ENCODE results near the gene TNFRSF9.

Gene TNFRSF9

DNA sequence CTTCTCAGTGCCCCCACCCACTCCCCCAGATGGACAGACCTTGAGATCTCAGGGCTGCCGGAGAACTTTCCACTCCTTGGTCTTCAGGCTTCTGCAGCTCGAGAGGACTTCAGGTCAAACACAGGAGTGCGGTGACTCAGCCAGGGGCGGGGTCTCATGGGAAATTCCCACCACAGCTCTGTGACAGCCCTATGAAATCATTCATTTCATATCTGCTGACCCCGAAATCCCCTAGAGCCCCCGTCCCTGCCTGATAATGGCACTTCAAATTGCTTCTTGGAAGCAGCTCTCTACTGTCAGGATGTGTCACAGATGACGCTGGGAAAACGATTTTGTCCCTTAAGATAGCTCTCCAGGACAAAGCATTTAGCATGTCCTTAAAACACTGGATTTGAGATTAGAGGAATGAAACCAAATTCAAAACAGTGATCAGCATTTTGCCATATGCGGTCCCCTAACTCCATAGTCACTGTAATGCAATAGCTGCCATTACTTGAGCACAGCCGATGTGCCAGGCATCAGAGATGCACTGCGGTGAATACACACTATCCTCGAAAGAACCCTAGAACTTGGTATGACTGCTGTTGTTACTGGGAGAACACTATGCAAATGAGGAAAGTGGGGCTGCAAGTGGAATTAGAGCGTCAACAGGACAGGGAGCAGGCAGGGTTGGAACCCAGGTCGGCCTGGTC is at the start of gene TNFRSF9:
Gene TNFRSF9 (minus strand): TSS at position 95 of the 692 bp plus-strand sequence. CDS start 845 bp downstream, outside the sequence.
- peaks cover 73% of the 10 kb centered on the region for H3K4me1 Mint-ChIP-seq
- no peaks in the 10 kb centered on the region for H3K9me3 Mint-ChIP-seq
- no peaks in the 10 kb centered on the region for H3K27me3 Mint-ChIP-seq
- peak within 1 kb of the TSS; percentile 87 to 92 for H3K27ac Mint-ChIP-seq
- H3K4me3 Mint-ChIP-seq: peak within 1 kb of the TSS; percentile 82 to 86
- ATAC-seq (peak; percentile 94), DNase-seq (peak; percentile 64 to 79)

DNA sequence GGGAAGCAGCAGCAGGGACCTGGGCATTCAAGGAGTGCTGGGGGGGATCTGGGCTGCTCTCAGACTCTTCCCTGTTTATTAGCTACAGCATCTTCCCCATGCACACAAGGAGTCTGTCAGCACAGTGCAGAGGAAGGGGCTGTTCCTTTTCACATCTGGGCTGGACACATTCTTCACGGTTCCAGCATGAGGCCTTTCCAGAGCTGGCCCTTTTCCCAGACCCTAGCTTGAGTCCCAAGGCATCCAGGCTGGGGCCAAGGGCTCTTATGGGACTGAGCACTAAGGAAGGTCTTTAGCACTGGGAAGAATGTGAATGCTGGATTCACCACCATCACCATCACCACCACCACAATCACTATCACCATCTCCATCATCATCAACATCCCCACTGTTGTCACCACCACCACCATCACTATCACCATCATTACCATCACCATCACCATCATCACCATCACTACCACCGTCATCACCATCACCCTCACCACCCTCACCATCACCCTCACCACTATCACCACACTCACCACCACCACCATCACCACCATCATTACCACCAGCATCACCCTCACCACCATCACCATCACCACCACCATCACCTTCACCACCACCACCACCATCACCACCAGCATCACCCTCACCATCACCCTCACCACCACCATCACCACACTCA is 49.3 kb upstream of the TNFRSF9 start:
- Mint-ChIP-seq H3K4me3 (no peak overlapping the region), H3K27ac (peak overlapping the region in 1 of 2 donors; percentile 86), H3K9me3 (peaks cover 0 to 5% of the 10 kb centered on the region in 2 donors), H3K4me1 (peaks cover 17% of the 10 kb centered on the region), H3K27me3 (no peaks in the 10 kb centered on the region)
- ATAC-seq: peak; percentile 53
- DNase-seq: no peak

DNA sequence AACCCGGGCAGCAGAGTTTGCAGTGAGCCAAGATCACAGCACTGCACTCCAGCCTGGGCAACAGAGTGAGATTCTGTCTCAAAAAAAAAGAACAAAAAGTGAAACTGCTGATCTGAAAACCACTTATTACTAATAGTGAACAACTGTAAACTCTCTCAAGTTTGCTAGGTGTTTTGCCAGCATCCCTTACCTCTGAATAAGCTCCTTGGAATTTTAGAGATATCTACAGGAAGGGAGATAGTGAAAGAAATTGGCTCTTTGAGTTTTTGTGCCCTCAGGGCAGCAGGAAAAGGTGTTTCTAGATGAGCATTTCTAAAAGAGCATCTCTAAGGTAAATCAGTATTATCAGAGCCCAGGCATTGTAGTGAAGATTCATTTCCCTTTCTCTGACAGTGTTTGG is 47.9 kb upstream of the TNFRSF9 start:
- peaks cover 0 to 5% of the 10 kb centered on the region in 2 donors for H3K9me3 Mint-ChIP-seq
- no peaks in the 10 kb centered on the region for H3K27me3 Mint-ChIP-seq
- peaks cover 9% of the 10 kb centered on the region for H3K4me1 Mint-ChIP-seq
- ATAC-seq (no peak), DNase-seq (no peak)
- no peak overlapping the region for H3K27ac Mint-ChIP-seq
- no peak overlapping the region for H3K4me3 Mint-ChIP-seq

DNA sequence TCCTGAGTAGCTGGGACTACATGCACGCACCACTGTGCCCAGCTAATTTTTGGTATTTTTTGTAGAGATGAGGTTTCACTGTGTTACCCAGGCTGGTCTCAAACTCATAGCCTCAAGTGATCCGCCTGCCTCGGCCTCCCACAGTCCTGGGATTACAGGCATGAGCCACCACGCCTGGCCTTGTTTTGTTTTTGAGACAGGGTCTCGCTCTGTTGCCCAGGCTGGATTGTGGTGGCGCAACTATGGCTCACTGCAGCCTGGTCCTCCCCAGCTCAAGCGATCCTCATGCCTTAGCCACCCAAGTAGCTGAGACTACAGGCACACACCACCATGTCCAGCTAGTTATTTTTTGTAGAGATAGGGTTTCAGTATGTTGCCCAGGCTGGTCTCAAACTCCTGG is 46.9 kb upstream of the TNFRSF9 start:
- Mint-ChIP-seq H3K9me3 (peaks cover 0 to 5% of the 10 kb centered on the region in 2 donors), H3K27me3 (no peaks in the 10 kb centered on the region), H3K4me3 (no peak overlapping the region), H3K27ac (no peak overlapping the region), H3K4me1 (peaks cover 8% of the 10 kb centered on the region)
- DNase-seq: no peak
- ATAC-seq: no peak

DNA sequence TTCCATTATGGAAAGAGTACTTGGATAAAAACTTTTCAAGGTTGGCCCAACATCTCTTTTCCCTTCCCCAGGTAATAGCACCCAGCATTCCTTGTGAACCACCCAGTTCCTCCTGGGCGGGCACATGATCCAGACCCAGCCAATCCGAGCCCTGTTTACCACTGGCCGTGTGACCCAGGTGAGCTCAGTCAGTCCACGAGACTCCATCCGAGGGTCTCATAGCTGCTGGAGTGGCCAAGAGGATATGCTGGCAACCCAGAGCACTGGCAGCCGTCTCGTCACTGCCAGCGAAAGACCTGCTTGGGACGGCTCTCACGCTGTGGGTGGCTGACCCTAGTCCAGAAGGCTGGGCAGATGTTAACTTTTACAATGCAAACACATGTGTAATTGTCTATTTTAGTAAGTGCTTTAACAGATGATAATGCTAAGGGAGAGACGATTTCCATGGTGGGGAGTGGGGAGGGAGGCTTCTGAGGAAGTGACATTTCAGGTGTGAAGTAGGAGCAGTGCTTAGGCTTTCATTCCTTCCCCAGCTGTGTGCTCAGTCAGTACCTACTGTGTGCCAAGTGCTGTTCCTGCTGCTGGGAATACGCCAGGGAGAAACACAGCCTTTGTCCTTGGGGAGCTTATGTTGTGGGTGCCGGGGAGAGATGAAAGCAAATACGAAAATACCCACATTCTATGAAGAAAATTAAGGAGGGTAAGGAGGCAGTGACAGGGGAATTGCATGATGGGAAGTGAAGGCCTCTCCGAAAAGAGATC is 45.4 kb upstream of the TNFRSF9 start:
- no peak overlapping the region for H3K4me3 Mint-ChIP-seq
- peaks cover 0 to 5% of the 10 kb centered on the region in 2 donors for H3K9me3 Mint-ChIP-seq
- no peak overlapping the region for H3K27ac Mint-ChIP-seq
- no peaks in the 10 kb centered on the region for H3K27me3 Mint-ChIP-seq
- no peak for DNase-seq
- no peak for ATAC-seq
- peaks cover 10% of the 10 kb centered on the region for H3K4me1 Mint-ChIP-seq

DNA sequence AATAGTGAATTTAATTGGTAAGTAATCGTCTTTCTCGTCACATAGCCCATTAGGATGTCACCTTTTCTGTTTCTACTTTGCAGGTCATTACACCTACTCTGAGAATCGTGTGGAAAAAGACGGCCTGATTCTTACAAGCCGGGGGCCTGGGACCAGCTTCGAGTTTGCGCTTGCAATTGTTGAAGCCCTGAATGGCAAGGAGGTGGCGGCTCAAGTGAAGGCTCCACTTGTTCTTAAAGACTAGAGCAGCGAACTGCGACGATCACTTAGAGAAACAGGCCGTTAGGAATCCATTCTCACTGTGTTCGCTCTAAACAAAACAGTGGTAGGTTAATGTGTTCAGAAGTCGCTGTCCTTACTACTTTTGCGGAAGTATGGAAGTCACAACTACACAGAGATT is 44.2 kb upstream of the TNFRSF9 start:
- peaks cover 21% of the 10 kb centered on the region for H3K4me1 Mint-ChIP-seq
- DNase-seq (no peak), ATAC-seq (no peak)
- no peaks in the 10 kb centered on the region for H3K27me3 Mint-ChIP-seq
- no peak overlapping the region for H3K27ac Mint-ChIP-seq
- H3K9me3 Mint-ChIP-seq: no peaks in the 10 kb centered on the region
- H3K4me3 Mint-ChIP-seq: no peak overlapping the region

DNA sequence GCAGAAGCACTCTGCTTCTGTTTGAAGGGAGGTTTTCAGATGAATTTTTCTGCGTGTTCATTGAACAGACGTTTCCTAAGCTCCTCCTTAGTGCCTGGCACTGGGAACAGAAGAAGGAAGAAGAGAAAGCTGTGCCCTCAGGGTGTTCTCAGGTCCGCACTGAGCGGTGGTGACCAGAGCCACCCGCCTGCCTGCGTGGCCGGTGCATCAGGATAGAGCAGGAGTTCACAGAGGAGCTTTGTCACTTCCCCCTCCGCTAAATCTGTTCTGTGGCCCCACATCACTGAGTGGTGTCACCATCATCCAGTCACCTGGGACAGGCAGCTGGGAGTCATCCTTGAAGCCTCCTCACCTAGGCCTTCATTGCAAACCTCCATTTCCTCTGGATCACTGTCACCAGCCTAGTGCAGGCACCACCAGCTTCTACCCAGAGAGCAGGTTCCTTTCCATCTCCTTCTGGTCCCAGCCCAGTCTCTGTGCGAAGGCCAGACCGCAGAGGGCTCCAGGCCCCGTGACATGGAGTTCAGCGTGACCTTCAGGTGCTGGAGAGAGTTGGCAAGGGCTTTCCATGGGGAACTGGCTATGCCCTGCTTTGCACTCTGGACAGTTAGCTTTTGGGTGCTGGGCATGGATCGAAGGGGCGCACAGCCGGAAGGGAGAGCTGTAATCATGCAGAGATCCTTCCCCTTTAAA is 42.6 kb upstream of the TNFRSF9 start:
- no peak for DNase-seq
- Mint-ChIP-seq H3K4me1 (peaks cover 23% of the 10 kb centered on the region), H3K9me3 (no peaks in the 10 kb centered on the region), H3K27me3 (no peaks in the 10 kb centered on the region), H3K4me3 (no peak overlapping the region), H3K27ac (no peak overlapping the region)
- no peak for ATAC-seq

DNA sequence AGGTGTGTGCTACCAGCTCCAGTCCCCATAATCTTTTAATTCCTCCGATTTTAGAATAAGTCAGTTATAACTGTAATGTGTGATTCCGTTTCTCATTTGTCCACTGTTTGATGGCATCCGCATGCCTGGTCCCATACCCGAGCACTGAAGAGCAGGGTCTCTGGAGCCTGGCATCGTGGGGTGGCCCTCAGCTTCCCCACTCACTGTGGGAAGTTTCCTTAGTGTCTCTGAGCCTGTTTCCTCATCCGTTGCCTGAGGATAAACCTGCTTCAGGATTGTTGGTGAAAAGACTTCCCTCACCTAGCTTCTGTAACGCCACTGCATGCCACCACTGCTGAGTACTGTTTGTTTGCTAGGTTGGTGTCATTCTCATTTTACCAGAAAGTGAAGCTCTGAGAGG is 40.3 kb upstream of the TNFRSF9 start:
- Mint-ChIP-seq H3K27ac (no peak overlapping the region), H3K27me3 (no peaks in the 10 kb centered on the region), H3K9me3 (no peaks in the 10 kb centered on the region), H3K4me1 (peaks cover 15% of the 10 kb centered on the region), H3K4me3 (no peak overlapping the region)
- ATAC-seq (no peak), DNase-seq (no peak)

DNA sequence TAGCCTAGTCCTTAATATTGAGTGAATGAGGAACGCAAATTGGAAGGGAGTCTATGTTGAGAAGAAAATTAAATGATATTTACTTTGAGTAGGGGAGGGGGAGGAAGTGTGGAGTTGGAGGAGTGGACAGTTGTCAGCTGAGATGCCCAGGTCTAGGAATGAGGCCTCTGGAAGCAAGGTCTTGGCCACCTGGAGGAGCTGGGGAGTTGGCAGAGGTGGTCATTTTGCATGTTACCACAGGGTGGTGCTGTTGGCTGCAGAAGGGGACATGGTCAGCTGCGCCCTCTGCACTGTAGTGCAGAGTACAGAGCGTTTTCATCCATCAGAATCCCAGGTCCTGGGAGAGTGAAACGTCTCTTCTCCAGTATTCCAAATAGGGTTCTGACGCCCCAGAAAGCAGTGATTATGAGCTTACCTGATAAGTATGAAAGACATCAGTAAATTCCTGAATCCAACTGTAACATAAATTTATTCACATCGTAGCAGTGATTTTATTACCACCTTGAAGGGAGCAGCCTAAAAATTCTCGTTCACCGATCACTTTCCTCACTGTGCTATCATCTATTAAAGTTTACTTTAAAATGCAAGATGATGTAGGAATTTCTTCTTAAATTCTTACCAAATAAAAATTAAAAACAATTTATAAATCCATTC is 34.7 kb upstream of the TNFRSF9 start:
- Mint-ChIP-seq H3K4me1 (peaks cover 16% of the 10 kb centered on the region), H3K4me3 (no peak overlapping the region), H3K27me3 (no peaks in the 10 kb centered on the region), H3K9me3 (no peaks in the 10 kb centered on the region), H3K27ac (peak overlapping the region in 1 of 2 donors; percentile 51)
- DNase-seq (peak; percentile 35 to 47), ATAC-seq (peak; percentile 74)

DNA sequence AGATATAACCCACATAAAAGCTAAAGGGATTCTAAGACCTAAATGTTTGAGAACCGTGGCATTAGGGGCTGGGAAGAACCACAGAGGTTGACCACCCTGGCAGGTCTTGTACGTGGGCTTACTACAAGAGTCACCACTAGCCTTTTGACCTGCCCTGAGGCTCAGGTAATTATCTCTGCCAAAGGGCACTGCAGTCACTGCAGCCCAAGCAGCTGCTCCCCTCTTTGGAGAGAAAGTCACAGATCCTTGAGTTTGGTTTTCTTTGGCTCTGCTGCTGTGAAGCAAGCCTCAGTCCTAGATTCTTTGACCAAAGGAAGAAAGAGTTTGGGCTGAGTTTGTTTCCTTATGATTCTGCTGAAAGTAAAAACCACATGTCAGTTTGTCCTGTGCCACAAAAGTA is 32.4 kb upstream of the TNFRSF9 start:
- no peak for DNase-seq
- Mint-ChIP-seq H3K9me3 (no peaks in the 10 kb centered on the region), H3K27me3 (no peaks in the 10 kb centered on the region), H3K4me1 (peaks cover 19% of the 10 kb centered on the region), H3K27ac (no peak overlapping the region), H3K4me3 (no peak overlapping the region)
- no peak for ATAC-seq

DNA sequence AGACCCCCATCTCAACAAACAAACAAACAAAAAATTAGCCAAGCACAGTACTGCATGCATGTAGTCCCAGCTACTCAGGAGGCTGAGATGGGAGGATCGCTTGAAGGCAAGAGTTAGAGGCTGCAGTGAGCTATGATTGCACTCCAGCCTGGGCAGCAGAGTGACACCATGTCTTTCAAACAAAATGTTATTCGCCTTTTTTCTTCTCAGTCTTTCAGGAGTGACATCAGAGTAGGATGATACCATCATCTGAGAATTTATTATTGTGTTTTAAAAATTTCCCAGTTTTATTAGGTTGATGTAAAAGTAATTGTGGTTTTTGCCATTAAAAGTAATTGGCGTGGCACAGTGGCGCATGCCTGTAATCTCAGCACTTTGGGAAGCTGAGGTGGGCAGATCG is 31.6 kb upstream of the TNFRSF9 start:
- Mint-ChIP-seq H3K4me3 (no peak overlapping the region), H3K27me3 (no peaks in the 10 kb centered on the region), H3K27ac (no peak overlapping the region)

DNA sequence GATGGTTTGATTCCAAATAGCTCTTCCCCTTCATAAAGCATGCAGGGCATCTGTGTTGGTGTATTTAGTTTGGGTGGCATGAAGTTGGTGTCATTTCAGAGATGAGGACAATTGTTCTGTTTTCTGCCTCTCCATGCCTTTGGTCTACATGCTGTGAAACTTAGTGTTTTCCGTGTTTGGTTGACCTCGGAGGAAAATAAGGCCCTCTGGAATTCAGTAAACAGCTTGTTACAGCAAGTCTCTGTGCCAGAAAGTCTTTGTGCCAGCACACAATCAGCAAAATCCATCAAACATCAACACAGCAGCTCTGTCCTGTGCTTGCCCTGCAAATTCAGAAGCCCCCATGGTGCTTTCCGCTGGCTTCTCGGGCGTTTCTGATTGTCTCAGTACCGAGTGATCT is 30.4 kb upstream of the TNFRSF9 start:
- no peak for ATAC-seq
- Mint-ChIP-seq H3K4me1 (peaks cover 36% of the 10 kb centered on the region), H3K9me3 (no peaks in the 10 kb centered on the region), H3K27ac (no peak overlapping the region), H3K4me3 (no peak overlapping the region), H3K27me3 (no peaks in the 10 kb centered on the region)
- no peak for DNase-seq

More for the DNA sequence above, 31.6 kb upstream of the TNFRSF9 start:
- no peaks in the 10 kb centered on the region for H3K9me3 Mint-ChIP-seq
- no peak for ATAC-seq
- DNase-seq: no peak
- peaks cover 23% of the 10 kb centered on the region for H3K4me1 Mint-ChIP-seq

DNA sequence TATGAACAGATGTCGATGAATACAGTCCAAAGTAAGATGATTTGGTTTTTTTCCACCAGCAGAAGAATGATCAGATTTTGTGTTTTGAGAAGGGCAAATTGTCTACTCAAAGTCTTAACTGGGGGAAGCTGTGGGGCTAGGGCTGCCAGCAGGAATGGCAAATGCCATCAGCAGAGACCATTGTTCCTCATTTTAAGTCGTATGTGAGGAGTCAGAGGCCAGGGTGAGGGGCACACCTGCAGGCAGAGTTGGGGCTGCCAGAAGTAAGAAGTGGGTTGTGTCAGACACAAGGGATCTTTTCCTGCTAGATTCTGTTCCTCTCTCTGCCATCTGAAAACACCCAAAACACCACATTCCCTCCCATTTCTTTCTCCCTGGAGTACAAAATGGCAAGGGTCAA is 29.6 kb upstream of the TNFRSF9 start:
- Mint-ChIP-seq H3K9me3 (no peaks in the 10 kb centered on the region), H3K27ac (peak overlapping the region in 1 of 2 donors; percentile 80), H3K4me3 (no peak overlapping the region), H3K4me1 (peaks cover 42% of the 10 kb centered on the region), H3K27me3 (no peaks in the 10 kb centered on the region)
- no peak for DNase-seq
- no peak for ATAC-seq

DNA sequence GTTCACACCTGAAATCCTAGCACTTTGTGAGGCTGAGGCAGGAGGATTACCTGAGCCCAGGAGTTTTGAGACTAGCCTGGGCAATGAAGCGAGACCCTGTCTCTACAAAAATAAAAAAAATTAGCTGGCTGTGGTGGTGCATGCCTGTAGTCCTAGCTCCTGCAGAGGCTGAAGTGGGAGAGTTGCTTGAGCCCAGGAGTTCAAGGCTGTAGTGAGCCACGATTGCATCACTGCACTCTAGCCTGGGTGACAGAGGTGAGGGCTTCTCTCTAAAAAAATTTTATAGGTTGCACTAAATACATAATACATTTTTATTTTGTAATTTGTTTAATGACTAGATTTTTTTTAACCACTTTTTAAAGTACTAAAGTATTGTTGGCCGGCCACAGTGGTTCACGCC is 27.0 kb upstream of the TNFRSF9 start:
- Mint-ChIP-seq H3K4me3 (no peak overlapping the region), H3K27me3 (no peaks in the 10 kb centered on the region), H3K27ac (no peak overlapping the region), H3K9me3 (no peaks in the 10 kb centered on the region), H3K4me1 (peaks cover 62% of the 10 kb centered on the region)
- DNase-seq (no peak), ATAC-seq (no peak)

DNA sequence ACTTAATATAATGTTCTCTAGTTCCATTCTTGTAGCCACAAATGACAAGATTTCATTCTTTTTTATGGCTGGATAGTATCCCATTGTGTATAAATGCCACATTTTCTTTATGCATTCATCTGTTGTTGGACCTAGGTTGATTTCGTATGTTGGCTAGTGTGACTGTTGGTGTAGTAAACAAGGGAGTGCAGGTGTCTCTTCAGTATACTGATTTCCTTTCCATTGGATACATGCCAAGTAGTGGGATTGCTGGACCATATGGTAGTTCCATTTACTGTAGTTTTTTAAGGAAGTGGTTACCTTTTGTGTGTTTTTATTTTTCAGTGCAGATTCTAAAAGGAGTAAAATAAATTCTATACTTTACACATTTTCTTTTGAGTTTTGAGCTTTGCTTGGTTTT is 26.6 kb upstream of the TNFRSF9 start:
- Mint-ChIP-seq H3K27me3 (no peaks in the 10 kb centered on the region), H3K27ac (peak overlapping the region in 1 of 2 donors; percentile 71), H3K4me3 (peak overlapping the region; percentile 13 to 34), H3K4me1 (peaks cover 62% of the 10 kb centered on the region), H3K9me3 (no peaks in the 10 kb centered on the region)
- no peak for DNase-seq
- ATAC-seq: no peak
